Skeletal muscle satellite cell (primary cell): ENCODE data around the gene GUCY1A2.

Experiments
- H3K27me3 ChIP-seq: 2 replicates; pipeline ENCODE4 v1.7.0; 2013; ENCODE audit warnings: low read length; ENCODE audit not compliant: control insufficient read depth, insufficient read depth
- H3K36me3 ChIP-seq: 2 replicates; pipeline ENCODE4 v1.7.0; 2013; ENCODE audit warnings: mild to moderate bottlenecking, control low read depth, low read length; ENCODE audit not compliant: insufficient read depth
- H3K4me1 ChIP-seq: 2 replicates; pipeline ENCODE4 v1.7.0; 2013; ENCODE audit warnings: low read length; ENCODE audit not compliant: control insufficient read depth, insufficient read depth
- H3K4me2 ChIP-seq: 2 replicates; pipeline ENCODE4 v1.7.0; 2013; ENCODE audit warnings: mild to moderate bottlenecking, low read length
- H3K4me3 ChIP-seq: 2 replicates; pipeline ENCODE4 v1.7.0; 2013; ENCODE audit warnings: low read length
- H3K9ac ChIP-seq: 2 replicates; pipeline ENCODE4 v1.7.0; 2013; ENCODE audit warnings: mild to moderate bottlenecking, low read depth, low read length, moderate library complexity
- H3K9me3 ChIP-seq: replicated peaks from 2 replicates; pipeline ENCODE4 v1.7.0; 2013; ENCODE audit warnings: mild to moderate bottlenecking, control low read depth, low read length

GUCY1A2 gene

DNA sequence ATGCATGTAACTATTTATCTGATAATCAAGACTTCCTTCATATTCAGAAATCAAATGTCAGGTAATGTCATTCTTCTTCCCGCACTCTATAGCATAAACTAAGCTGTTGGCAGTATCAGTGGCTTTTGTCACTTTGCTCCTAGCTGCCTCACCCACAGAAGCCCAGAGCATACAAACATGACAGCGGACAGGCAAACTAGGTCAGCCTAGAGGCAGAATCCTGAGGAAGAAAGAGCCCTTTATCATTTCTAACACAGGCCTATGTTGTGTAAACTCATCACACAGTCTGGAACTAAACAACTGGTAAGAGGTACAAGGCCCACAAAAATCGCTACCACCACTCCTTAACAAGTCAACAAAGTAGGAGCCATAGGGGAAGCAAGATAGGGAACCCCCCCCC is 21.0 kb downstream of the GUCY1A2 start:
- H3K4me2 ChIP-seq, result no peak overlapping the region

DNA sequence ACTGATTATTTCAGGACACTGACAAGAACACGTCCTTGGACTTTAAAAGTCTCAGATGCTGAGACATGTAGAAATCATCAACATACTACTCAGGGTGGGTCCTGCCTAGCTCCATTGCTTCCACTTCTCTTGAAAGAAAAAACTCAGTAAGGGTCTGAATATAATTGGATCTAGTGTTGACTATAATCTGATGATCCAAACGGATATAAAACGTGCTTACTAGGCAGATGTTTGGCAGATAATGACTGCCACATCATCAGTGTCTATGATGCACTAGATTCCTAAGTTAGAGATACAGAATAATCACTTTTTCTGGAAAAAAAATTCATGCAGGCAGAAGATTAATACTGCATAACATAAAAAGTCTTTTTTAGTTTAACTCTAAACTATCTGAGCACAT is 21.6 kb downstream of the GUCY1A2 start:
- no peak overlapping the region for H3K9ac ChIP-seq
- H3K9me3 ChIP-seq, result no peaks in the 10 kb centered on the region
- no peak overlapping the region for H3K4me3 ChIP-seq
- H3K4me2 ChIP-seq, result no peak overlapping the region
- peaks cover 6% of the 10 kb centered on the region for H3K27me3 ChIP-seq
- H3K36me3 ChIP-seq, result no peaks in the 10 kb centered on the region
- H3K4me1 ChIP-seq, result peaks cover 7% of the 10 kb centered on the region

More for the DNA sequence above, 21.0 kb downstream of the GUCY1A2 start:
- no peak overlapping the region for H3K4me3 ChIP-seq
- peaks cover 7% of the 10 kb centered on the region for H3K4me1 ChIP-seq
- no peaks in the 10 kb centered on the region for H3K9me3 ChIP-seq
- peaks cover 6% of the 10 kb centered on the region for H3K27me3 ChIP-seq
- no peak overlapping the region for H3K9ac ChIP-seq
- H3K36me3 ChIP-seq, result no peaks in the 10 kb centered on the region

DNA sequence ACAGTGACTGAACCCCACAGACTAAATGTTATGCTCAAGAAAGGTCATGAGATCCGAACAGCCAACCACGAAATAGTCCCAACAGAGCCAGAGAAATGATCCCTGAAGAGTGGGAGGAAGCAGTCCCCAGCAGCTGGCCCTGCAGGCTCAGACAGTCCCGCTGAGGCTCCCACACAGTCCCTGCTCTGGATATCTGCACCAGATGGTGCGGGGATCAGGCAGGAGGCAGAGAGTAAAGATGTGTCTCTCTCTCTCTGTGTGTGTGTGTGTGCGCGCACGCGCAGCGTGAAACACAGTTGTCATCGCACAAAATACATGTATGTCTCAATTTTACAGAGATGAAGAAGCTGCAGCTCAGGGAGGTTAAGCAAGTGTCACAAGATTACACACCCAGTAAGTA is 27.9 kb downstream of the GUCY1A2 start:
- no peak overlapping the region for H3K4me3 ChIP-seq

DNA sequence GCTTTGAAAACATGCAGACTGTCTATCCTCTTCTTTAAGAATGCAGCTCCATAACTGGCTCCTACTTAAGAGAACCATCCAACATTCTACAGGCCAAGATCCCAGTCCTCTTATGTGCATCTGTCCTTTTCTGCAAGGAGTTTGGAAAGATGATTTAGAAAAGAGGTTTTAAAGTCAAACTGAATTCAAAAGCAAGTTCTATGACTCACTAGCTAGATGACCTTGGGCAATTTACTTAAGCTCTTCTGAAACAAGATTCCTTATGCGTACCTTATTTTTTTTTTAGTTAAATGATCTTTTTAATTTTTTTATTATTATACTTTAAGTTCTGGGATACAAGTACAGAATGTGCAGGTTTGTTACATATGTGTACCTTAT is 29.2 kb downstream of the GUCY1A2 start:
- Histone ChIP-seq H3K4me3 (no peak overlapping the region), H3K4me2 (no peak overlapping the region), H3K9me3 (no peaks in the 10 kb centered on the region), H3K36me3 (no peaks in the 10 kb centered on the region), H3K27me3 (no peaks in the 10 kb centered on the region), H3K4me1 (peaks cover 18% of the 10 kb centered on the region), H3K9ac (no peak overlapping the region)

More for the DNA sequence above, 27.9 kb downstream of the GUCY1A2 start:
- Histone ChIP-seq H3K9ac (no peak overlapping the region), H3K27me3 (no peaks in the 10 kb centered on the region), H3K36me3 (no peaks in the 10 kb centered on the region), H3K4me2 (no peak overlapping the region), H3K4me1 (peaks cover 18% of the 10 kb centered on the region), H3K9me3 (no peaks in the 10 kb centered on the region)

DNA sequence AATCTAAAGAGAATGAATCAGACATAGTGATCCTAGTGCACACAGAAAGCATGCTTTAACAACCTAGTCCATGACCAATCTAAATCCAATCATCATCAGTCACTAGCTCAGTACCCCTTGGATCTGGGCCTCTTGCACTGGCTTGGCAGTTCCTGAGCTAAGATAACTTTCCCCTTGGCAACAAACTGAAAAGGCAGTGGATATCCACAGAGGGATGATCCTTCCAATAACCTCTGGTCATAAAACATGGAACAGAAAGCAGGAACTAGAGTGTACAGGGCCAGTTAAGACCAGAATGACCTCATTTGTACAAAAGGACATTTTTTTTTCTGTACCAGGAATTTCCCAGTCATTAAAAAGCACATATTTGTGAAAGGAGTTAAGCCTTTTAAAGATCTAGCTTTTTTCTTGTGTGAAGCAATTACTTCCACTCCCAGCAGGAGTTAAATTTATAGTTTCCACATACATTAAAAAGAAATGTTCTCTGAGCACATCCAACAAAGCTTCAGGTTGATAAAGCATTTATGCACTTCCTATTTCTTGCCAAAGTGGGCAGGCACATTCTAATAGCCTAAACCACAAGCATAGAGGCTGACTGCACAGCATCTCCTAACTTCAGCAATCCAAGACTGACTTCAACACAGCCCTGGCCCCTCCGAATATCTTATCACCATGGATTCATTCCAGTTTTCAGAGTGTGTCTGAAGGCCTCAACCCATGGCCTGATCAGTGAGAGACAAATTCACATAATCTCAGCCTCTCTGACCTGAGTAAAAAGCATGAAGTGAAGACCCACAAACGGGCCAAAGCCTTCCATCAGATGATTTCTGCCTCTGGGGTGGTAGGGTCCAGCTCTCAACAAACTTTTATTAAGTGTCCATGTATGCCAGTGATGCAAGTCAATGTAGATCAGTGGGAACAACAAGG is 29.9 kb downstream of the GUCY1A2 start:
- H3K27me3 ChIP-seq, result peaks cover 4% of the 10 kb centered on the region
- H3K9ac ChIP-seq, result no peak overlapping the region
- H3K36me3 ChIP-seq, result no peaks in the 10 kb centered on the region
- H3K4me1 ChIP-seq, result peaks cover 18% of the 10 kb centered on the region
- no peak overlapping the region for H3K4me3 ChIP-seq
- no peaks in the 10 kb centered on the region for H3K9me3 ChIP-seq
- no peak overlapping the region for H3K4me2 ChIP-seq

DNA sequence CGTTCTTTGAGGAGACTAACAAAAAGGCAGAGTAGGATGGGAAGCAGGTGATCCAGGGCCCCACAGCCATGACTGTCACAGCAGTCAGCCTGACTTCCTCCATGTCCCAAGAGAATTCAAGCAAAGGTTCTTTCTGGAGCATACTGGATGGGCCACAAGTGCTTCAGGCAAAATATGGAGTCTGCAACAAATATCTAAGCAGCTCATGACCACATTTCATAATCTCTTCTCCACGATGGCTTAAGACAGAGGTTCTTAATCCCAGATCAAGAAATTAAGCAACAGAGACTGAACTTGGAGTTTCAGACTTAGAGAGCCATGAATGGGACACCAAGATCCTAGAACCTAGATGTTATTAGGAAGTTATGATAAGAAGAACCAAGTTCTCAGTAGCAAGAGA is 31.6 kb downstream of the GUCY1A2 start:
- H3K9me3 ChIP-seq, result no peaks in the 10 kb centered on the region
- H3K4me2 ChIP-seq, result no peak overlapping the region
- peaks cover 18% of the 10 kb centered on the region for H3K4me1 ChIP-seq
- no peaks in the 10 kb centered on the region for H3K36me3 ChIP-seq
- peaks cover 11% of the 10 kb centered on the region for H3K27me3 ChIP-seq
- no peak overlapping the region for H3K4me3 ChIP-seq
- H3K9ac ChIP-seq, result no peak overlapping the region

DNA sequence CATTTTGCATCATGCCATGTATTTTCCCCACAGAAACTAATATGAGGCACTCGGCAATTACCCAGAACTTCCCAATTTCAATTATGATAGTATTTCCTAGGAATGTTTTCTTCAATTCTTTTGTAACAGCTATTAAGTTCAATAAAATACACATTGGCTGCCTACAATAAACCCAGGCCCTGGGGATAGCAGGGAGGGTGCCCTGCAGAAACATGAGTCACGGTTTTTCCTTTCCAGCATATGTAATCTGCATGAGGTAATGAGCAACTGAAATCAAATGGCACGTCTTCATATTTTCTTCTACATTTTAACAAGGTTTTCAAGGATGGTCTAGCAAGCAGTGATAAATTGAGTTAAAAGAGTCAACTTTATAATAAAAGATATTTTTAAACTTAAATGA is 32.0 kb downstream of the GUCY1A2 start:
- H3K4me1 ChIP-seq, result peaks cover 18% of the 10 kb centered on the region
- no peak overlapping the region for H3K9ac ChIP-seq
- no peaks in the 10 kb centered on the region for H3K9me3 ChIP-seq
- H3K27me3 ChIP-seq, result peaks cover 11% of the 10 kb centered on the region
- no peak overlapping the region for H3K4me3 ChIP-seq
- no peaks in the 10 kb centered on the region for H3K36me3 ChIP-seq
- H3K4me2 ChIP-seq, result no peak overlapping the region

DNA sequence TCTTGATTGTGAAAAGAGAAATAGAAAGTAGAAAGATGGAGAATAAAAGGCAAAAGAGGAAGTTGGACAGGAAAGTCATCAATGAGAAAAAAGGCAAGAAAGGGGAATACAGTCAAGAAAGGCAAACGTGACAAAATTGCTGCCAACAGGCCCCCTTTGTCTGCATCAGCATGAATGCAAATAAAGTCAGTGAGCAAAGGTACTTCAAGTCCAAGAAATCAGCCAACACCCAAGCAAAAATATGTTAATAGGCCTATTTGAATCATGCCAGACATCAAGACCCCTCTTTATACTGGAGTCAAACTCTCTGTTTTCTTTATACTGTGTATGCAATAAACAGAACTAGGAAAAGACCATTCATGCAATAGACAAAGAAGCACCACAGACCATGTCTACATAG is 34.3 kb downstream of the GUCY1A2 start:
- Histone ChIP-seq H3K9ac (no peak overlapping the region), H3K4me2 (no peak overlapping the region)

DNA sequence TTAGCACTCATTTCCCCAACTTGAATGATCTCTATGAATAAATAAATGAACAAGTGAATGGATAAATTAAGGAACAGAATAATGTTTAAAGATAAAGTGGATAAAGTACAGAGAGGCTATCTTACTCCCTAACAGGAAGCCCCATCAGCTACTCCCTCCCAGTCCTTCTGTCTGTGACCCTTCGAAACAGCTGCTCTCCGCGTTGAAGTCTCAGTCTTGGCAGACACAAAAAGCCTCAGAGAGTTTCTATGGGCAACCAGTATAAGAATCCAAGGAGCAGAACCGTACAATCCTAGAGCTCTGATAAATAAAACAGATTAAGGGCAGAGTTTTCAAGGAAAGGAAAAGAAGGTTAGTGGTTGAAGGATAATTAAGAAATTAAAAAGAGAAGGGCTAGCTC is 35.0 kb downstream of the GUCY1A2 start:
- H3K4me3 ChIP-seq, result no peak overlapping the region
- peaks cover 11% of the 10 kb centered on the region for H3K4me1 ChIP-seq
- no peaks in the 10 kb centered on the region for H3K9me3 ChIP-seq
- no peak overlapping the region for H3K9ac ChIP-seq
- peaks cover 22% of the 10 kb centered on the region for H3K27me3 ChIP-seq
- H3K36me3 ChIP-seq, result no peaks in the 10 kb centered on the region
- H3K4me2 ChIP-seq, result no peak overlapping the region

More for the DNA sequence above, 34.3 kb downstream of the GUCY1A2 start:
- Histone ChIP-seq H3K4me3 (no peak overlapping the region), H3K9me3 (no peaks in the 10 kb centered on the region), H3K27me3 (peaks cover 22% of the 10 kb centered on the region), H3K4me1 (peaks cover 17% of the 10 kb centered on the region), H3K36me3 (no peaks in the 10 kb centered on the region)

DNA sequence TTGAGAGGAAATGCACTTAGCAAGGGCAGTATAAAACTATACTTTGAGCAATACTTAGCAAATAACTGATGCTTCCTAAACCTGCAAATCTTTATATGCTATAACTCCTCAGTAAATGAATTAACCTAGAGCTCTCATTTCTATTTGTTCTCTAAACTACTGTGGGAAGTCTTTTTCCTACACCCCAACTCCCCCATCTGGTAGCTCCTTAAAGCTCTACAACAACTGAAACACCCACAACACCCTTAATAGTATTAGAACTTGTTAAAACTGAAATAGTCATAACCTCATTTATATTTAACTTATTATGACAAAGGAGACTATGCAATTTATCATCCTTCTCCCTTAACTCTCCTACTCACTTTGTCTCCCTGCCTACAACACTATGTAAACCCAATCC is 43.4 kb downstream of the GUCY1A2 start:
- no peak overlapping the region for H3K4me3 ChIP-seq
- H3K9ac ChIP-seq, result no peak overlapping the region
- H3K36me3 ChIP-seq, result no peaks in the 10 kb centered on the region
- H3K9me3 ChIP-seq, result no peaks in the 10 kb centered on the region
- H3K4me2 ChIP-seq, result no peak overlapping the region
- H3K27me3 ChIP-seq, result peaks cover 36% of the 10 kb centered on the region
- no peaks in the 10 kb centered on the region for H3K4me1 ChIP-seq

DNA sequence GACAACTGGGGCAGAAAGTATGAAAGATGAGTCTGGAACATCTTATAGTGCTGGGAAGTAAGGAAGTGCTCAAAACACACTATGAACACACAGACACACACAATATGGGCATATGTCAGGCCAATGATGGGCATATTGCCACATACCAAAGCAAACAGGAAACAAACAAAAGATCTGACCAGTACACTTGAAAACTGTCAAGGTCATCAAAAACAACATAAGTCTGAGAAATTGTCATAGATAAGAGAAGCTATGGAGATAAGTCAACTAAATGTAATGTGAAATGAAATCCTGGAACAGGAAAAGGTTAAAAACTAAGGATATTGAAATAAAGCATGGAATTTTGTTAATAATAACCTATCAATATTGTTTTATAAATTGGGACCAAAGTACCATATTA is 46.4 kb downstream of the GUCY1A2 start:
- Histone ChIP-seq H3K9ac (no peak overlapping the region), H3K9me3 (no peaks in the 10 kb centered on the region), H3K4me1 (no peaks in the 10 kb centered on the region), H3K36me3 (no peaks in the 10 kb centered on the region), H3K27me3 (peaks cover 49% of the 10 kb centered on the region), H3K4me3 (no peak overlapping the region), H3K4me2 (no peak overlapping the region)
